Measurements from ENCODE around the gene ANKRD17.

ANKRD17 gene

DNA sequence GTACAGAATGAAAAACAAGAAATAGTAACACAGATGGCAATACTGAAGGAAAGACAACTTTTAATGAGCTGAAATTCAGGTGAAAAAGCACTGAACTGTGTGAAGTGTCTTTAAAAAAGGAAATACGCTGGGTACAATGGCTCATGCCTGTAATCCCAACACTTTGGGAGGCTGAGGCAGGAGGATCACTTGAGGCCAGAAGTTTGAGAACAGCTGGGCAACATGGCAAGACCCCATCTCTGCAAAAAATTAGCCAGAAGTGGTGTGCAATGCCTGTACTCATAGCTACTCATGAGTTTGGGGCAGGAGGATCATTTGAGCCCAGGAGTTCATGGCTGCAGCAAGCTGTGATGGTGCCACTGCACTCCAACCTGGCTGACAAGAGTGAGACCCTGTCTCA, 129.3 kb downstream of the ANKRD17 start:
- DNase-seq (ENCODE audit: low spot score) = no peak
- TF ChIP-seq, protein P1, sequence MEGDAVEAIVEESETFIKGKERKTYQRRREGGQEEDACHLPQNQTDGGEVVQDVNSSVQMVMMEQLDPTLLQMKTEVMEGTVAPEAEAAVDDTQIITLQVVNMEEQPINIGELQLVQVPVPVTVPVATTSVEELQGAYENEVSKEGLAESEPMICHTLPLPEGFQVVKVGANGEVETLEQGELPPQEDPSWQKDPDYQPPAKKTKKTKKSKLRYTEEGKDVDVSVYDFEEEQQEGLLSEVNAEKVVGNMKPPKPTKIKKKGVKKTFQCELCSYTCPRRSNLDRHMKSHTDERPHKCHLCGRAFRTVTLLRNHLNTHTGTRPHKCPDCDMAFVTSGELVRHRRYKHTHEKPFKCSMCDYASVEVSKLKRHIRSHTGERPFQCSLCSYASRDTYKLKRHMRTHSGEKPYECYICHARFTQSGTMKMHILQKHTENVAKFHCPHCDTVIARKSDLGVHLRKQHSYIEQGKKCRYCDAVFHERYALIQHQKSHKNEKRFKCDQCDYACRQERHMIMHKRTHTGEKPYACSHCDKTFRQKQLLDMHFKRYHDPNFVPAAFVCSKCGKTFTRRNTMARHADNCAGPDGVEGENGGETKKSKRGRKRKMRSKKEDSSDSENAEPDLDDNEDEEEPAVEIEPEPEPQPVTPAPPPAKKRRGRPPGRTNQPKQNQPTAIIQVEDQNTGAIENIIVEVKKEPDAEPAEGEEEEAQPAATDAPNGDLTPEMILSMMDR (IDR thresholded peaks at IDR 0.05; ENCODE audit: extremely low read depth, missing control alignments) = no peak

DNA sequence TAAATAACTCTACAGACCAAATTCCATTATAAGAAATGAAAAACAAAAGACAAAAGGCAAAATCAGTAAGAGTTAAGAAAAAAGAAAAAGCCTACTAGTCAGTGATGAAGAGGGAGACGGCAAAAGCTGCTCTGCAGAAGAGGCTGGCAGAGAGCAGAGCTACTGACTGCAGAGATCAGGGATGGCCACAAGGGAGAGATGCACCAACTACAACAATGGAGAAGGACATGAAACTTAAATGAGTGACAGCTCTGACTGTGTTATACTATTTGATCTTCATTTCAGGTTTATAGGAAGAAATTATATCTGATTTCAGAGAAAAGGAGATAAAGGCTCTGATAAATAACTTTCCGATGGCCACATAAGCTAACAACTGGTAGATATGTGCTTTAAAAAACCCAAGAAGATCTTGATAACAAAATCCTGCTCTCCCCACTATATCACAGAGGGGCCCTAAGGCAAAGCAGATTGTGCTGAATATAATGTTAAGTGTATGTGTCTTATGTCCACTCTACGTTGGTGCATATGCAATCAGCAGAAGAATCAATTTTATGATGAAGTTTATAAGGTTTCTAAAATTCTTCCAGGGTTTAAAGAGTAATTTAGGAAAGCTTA, 130.7 kb downstream of the ANKRD17 start:
- TF ChIP-seq, protein P1 (IDR thresholded peaks at IDR 0.05; ENCODE audit: extremely low read depth, missing control alignments) = no peak
- no peak for DNase-seq (ENCODE audit: low spot score)

DNA sequence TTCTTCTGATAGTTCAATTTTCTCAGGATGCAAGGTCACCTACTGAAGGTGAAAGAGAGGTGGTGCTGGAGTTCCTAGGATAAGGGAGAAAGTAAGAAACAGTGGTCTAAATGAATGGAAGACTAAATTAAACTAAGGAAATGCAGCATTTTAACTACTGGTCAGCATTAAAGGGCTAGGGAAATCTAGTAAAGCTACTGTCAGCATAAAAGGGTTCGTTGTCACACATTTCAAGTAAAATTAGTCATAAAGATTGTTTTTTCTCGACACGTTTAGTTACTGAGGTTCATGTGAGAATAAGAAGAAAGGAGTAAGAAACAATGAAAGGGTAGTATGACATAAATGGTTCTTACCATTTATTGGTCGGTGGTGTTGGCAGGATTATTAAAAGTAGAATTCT, 149.1 kb downstream of the ANKRD17 start:
- no peak for DNase-seq (ENCODE audit: low spot score)
- TF ChIP-seq, protein P1 (IDR thresholded peaks at IDR 0.05; ENCODE audit: extremely low read depth, missing control alignments) = no peak

DNA sequence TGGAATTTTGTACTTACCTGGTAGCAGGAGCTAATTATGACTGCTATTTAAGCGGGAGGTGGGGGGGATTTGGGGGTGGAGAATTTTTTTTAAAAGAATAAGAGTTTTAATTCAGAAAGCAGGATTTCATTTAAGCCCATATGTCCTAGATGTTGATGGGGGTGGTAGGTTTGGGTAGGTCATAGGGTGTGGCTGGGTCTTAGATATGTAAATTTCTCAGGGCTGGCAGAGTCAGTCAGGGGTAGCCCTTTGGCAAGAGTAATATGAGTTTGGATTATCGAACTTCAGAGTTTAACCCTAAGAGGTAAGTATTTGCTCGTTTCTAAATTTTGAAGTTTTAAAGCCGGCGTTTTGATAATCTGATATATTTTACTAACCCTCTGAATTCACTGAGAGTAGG, 153.9 kb downstream of the ANKRD17 start:
- TF ChIP-seq, protein P1 (IDR thresholded peaks at IDR 0.05; ENCODE audit: extremely low read depth, missing control alignments) = no peak
- no peak for DNase-seq (ENCODE audit: low spot score)

DNA sequence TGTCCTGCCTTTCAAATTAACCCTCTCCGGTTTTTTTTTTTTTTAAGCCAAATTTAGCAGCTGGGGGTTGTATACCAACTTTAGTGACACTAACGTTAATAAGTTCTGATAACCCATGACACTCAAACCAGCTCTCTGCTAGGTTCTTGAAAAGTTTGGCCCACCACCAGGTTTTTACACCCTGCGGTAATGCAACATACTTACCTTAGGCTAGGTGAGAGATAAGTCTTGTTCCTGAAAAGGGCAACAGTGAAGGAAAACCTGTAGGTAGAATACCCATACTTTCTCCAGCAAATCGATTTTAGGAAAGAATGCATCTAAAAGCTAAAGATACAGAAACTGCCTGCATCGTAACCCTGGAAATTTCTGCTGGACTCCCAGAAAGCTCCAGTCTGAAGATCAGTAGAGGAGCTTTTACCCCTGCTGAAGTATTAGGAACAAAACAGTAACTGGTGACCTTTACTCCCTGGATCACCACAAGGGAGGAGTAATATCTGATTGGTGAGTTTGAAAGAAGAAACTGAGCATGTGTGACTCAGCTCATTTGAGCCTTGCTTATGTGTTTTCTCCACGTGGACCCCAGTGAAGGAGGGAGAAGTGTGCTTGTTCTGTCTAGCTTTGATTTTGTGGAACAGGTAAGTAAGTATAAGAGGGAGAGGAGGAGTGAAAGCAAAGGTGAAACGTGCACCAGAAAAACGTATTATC, 154.6 kb downstream of the ANKRD17 start:
- no peak for DNase-seq (ENCODE audit: low spot score)
- TF ChIP-seq, protein P1 (IDR thresholded peaks at IDR 0.05; ENCODE audit: extremely low read depth, missing control alignments) = no peak

DNA sequence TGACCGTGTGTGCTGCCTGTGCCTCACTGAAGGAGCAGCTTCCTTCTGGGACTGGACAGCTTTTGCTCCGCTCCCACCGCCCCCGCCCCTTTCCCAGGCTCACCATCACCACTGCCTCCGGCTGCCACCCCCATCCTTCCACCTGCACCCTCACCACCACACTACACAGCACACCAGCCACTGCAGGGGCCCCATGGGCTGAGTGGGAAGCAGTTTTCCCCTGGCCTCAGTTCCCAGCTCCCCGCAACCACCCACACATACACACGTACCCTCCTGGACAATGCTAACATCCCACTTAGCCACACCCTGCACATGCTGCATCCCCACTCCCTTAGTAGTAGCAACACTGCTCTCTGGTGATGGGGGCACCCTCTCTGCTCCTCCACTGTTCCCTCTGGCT, 159.5 kb downstream of the ANKRD17 start:
- no peak for DNase-seq (ENCODE audit: low spot score)
- TF ChIP-seq, protein P1 (IDR thresholded peaks at IDR 0.05; ENCODE audit: extremely low read depth, missing control alignments) = no peak

DNA sequence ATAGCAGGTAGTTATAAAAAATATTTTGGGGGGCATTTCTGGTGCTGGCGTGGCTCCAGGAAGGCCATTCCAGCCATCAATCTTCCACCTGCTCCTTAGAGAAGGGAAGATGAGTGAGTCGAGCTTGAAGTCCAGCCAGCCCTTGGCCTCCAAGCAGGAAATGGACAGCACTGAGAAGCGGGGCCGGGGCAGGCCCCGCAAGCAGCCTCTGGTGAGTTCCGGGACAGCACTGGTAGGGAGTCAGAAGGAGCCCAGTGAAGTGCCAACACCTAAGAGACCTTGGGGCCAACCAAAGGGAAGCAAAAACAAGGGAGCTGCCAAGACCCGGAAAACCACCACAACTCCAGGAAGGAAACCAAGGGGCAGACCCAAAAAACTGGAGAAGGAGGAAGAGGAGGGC, 159.9 kb downstream of the ANKRD17 start:
- TF ChIP-seq, protein P1 (IDR thresholded peaks at IDR 0.05; ENCODE audit: extremely low read depth, missing control alignments) = no peak

More for the DNA sequence above, 159.9 kb downstream of the ANKRD17 start:
- no peak for DNase-seq (ENCODE audit: low spot score)
